ENCODE results near the gene RXFP2. TPM values are rescaled to one million over a fixed set of nuclear protein-coding genes. Genes with fewer than 3 reads are reported as not detected.

RXFP2 gene
- total RNA-seq, 2 donors from 2014 or later: not detected

DNA sequence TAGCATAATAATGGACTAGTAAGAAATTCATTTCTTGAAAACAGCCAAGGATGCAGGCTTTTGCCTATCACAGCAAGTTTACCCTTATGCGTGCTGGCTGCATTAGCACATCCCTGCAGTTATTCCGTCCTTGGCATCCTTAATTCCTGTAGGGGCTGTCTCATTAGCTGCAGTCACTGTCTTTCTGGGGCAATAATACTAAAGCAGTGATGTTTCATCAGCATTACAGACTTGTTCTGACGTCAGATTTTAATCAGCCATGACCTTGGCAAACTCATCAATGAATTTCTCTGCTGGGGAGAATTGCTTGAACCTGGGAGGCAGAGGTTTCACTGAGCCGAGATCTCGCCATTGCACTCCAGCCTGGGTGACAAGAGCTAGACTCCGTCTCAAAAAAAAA lies 103.7 kb downstream of the RXFP2 start:
- Histone ChIP-seq H3K27ac (no peak overlapping the region), H3K4me1 (peaks cover 4% of the 10 kb centered on the region), H3K9me3 (no peaks in the 10 kb centered on the region), H3K27me3 (no peaks in the 10 kb centered on the region), H3K4me3 (no peak overlapping the region), H3K36me3 (replicated peaks in 1 of 2; ENCODE audit: insufficient read depth in 1 of 2, low read depth in 2 of 2) (no peaks in the 10 kb centered on the region)
- 49 to 51% methylated on average over 6 of the region's 6 CpGs for WGBS, 2 donors
- intact Hi-C loops (cut with DNase I): no loop called here
- ATAC-seq: no peak
- DNase-seq: no peak
- TF ChIP-seq CTCF (IDR thresholded peaks at IDR 0.05) (no peak), POLR2A (IDR thresholded peaks at IDR 0.05) (no peak)

DNA sequence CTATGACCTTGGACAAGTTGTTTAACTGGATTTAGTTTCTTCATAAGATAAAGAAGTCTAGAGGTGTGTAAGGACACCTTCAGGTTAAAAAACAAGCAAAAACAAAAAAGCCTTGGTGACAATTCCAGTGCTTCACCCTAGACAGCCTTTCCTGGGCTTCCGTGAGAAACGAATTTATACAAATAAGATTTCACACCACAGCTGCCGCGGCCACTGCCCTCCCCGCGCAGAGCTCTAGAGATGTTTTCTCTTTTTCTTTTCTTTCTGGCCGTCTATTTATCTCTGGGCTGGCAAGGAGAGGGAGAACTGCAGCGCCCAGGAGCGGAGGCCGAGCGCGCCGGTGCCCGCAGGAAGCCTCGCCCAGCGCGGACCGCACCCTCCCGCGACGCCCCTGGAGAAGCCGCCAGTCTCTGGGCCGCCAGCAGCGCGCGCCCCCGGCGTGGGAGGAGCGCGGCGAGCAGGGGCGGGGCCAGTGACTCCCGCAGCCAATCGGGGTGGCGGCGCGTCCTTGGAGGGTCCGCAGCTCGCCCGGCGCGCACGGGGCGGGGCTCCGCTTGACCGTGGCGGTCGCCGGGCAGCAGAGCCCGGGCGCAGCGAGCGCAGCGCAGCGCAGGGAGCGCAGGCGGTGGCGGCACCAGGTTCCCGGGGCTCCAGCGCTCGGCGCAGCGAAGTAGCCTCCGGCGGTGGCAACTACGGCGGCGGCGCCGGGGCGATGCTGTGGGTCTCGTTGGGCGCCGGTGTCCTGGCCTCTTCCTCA lies 107.0 kb downstream of the RXFP2 start:
- Histone ChIP-seq H3K36me3 (replicated peaks in 1 of 2; ENCODE audit: insufficient read depth in 1 of 2, low read depth in 2 of 2) (no peaks in the 10 kb centered on the region), H3K4me1 (peaks cover 4% of the 10 kb centered on the region), H3K9me3 (no peaks in the 10 kb centered on the region), H3K27me3 (no peaks in the 10 kb centered on the region), H3K27ac (peak overlapping the region; percentile 8 to 58 (median 31)), H3K4me3 (peak overlapping the region; percentile 7 to 62)
- ATAC-seq (peak; percentile 97), DNase-seq (peak; percentile 77 to 90 (median 84))
- intact Hi-C loops (cut with DNase I): no loop called here
- TF ChIP-seq CTCF (IDR thresholded peaks at IDR 0.05) (no peak), POLR2A (IDR thresholded peaks at IDR 0.05) (peak in 1 of 3 donors; percentile 7)
- WGBS, 2 donors: 0 to 1% methylated on average over 24 to 71 of the region's 74 CpGs

DNA sequence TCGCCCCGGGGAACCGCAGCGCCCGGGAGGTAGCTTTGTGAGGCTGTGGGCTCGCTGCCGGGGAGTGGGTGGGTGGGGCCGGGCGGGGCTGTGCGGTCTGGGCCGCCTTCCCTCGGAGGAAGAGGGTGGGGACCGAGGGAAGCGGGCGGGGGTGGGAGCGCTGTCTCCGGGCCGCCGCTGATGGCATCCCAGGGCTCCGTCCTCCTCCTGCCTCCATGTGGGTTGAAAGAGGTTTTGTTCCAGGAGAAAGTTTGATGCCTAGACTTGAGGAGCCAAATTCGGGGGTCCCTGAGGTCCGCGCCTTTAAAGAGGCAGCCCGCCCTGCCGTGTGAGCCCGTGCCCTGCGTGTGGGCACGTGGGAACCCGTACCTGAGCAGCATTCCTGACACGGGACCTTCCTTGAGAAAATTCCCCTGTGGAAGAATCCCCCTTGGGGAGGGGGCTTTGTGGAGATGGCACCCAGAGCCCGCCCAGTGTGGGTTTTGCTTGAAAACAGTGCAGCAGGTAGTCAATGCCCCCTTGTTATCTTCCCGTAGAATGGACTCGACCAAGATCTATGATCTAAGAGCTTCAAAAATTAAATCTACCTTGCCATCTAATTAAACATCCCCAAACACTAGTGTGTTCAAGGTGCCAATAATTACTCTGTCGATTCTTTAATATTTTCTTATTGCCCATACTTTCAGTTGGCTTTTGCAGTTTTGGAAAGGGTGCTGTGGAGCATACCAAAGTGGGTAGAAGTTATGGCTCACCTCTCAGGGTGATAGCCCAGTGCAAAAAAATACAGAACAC lies 107.8 kb downstream of the RXFP2 start:
- H3K4me3 ChIP-seq: peak overlapping the region; percentile 7 to 62
- intact Hi-C loops (cut with DNase I): no loop called here
- no peaks in the 10 kb centered on the region for H3K27me3 ChIP-seq
- no peaks in the 10 kb centered on the region for H3K9me3 ChIP-seq
- peaks cover 4% of the 10 kb centered on the region for H3K4me1 ChIP-seq
- DNase-seq: peak in 1 of 4 donors; percentile 10
- TF ChIP-seq CTCF (IDR thresholded peaks at IDR 0.05) (no peak), POLR2A (IDR thresholded peaks at IDR 0.05) (no peak)
- peak; percentile 36 for ATAC-seq
- H3K36me3 ChIP-seq (replicated peaks in 1 of 2; ENCODE audit: insufficient read depth in 1 of 2, low read depth in 2 of 2): no peaks in the 10 kb centered on the region
- 5 to 30% methylated on average over 6 to 33 of the region's 34 CpGs for WGBS, 2 donors
- H3K27ac ChIP-seq: peak overlapping the region in 2 of 4 donors; percentile 8 to 58

DNA sequence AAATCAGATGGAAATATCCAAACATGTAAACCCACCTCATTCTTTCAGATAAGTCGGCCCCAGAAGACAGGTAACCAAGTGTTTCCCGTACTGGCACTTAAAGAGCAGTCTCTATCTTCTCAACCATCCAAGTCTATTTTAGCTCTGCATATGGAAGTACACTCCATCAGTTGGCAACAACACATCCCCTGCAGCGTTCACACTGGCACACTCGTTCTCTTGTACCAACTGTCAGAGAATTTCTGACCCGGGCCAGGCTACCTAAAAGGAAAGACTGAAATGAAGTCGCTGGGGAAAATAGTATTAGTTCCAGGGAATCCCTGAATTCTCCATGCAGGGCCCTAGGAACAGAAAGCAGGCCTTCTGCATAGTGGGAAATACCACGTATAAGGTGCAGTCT lies 109.3 kb downstream of the RXFP2 start:
- Histone ChIP-seq H3K4me3 (no peak overlapping the region), H3K9me3 (no peaks in the 10 kb centered on the region), H3K4me1 (peaks cover 4% of the 10 kb centered on the region), H3K27me3 (no peaks in the 10 kb centered on the region), H3K36me3 (replicated peaks in 1 of 2; ENCODE audit: insufficient read depth in 1 of 2, low read depth in 2 of 2) (no peaks in the 10 kb centered on the region), H3K27ac (no peak overlapping the region)
- DNase-seq (no peak), ATAC-seq (no peak)
- intact Hi-C loops (cut with DNase I): no loop called here
- 66 to 68% methylated on average over 7 of the region's 7 CpGs for WGBS, 2 donors
- TF ChIP-seq CTCF (IDR thresholded peaks at IDR 0.05): no peak
- no peak for TF ChIP-seq POLR2A (IDR thresholded peaks at IDR 0.05)
